Stimulated activated CD8-positive, alpha-beta memory T cell treated with anti-CD3 and anti-CD28 coated beads, Interleukin-12 subunit alpha, Interleukin-12 subunit beta, amount 100 ng/mL, for 1 hour (primary cell): ENCODE measurements around the gene CDK5R2.
A peak's percentile ranks its signal among the peaks of the same experiment; 100 is the strongest.
"Not testable (repeated sequence)": the region's sequence is repeated elsewhere in the genome, so short reads cannot be mapped to it uniquely, and the experiment has no call there.

Source experiments
- DNase-seq: peaks from one replicate; pipeline ENCODE4 v3.0.0-alpha.2; 2020; ENCODE audit warnings: low read depth

The CDK5R2 gene

DNA sequence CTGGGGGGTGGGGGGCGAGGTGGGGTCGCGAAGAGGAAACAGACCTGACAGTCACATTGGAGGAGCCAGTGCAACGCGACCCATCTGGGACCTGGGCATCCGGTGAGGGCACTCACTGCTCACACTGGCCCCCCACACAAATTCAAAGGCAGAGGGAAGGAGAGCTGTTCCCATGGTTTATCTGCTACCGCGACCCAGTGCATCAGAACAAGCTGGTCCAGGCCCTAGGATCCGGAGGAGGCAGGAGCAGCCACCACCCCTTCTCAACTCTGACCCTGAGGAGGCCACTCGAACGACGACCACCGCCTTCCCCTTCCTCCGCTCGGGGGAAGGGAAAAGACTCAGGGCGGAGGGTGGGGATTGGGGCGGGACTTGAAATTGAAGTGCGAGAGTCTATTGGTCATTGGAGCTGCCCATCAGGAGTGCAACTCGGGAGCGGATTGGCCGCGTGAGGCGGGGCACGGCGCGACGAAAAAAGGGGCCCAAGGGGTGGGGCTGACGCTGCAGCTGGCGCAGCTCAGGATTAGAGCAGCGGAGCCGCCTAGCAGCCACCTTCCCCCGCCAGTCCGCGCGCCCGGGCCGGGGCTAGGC, at the start of gene CDK5R2:
Gene CDK5R2, plus strand, starts transcription at position 526 of the 591 bp plus-strand sequence. CDS start 155 bp downstream, outside the sequence.
- peak; percentile 20 for DNase-seq

DNA sequence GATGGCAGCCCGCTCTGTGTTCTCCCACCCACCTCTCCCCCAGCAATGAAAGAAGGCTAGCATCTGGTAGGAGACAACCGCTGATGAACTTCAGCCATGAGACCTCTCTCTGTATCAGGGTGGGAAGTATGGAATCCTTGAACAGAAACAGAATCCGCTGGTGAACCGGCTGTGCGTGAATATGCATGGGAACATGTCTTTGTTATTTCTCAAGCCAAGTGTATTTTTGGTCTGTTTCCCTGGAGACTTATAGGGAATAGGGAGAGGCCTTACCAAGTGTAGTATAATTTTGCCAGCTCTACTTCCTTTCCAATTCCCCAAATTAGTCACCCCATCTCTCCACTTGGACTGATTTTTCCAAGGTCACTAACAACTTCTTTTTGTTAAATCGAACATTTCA, 48.7 kb upstream of the CDK5R2 start:
- DNase-seq: no peak

DNA sequence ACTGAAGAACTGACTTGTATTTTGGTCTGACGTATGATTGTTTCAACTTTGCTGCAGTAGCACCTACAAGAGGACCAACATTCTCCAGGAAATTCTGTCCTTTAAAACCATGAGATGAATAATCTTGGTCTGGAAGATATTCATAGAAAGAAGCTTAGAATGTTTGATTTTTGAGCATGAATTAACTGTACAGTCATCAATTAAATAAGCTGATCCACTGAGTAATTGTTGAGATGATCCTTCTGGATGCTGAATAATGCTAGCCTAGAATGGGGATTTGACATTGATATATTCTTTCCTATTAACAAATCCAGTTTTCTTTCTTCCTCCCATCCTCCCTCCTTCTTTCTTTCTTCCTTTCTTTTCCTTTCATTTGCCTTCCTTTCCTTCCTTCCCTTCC, 39.0 kb upstream of the CDK5R2 start:
- no peak for DNase-seq

DNA sequence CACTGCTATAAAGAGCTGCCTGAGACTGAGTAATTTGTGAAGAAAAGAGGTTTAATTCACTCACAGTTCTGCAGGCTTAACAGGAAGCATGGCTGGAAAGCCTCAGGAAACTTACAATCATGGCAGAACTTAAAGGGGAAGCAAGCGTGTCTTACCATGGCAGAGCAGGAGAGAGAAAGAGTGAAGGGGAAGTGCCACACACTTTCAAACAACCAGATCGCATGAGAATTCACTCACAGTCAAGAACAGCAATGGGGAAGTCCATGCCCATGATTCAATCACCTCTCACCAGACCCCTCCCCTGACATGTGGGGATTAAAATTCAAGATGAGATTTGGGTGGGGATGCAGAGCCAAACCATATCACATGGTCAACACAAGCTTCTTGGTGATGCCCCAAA, 34.7 kb upstream of the CDK5R2 start:
- DNase-seq: no peak

DNA sequence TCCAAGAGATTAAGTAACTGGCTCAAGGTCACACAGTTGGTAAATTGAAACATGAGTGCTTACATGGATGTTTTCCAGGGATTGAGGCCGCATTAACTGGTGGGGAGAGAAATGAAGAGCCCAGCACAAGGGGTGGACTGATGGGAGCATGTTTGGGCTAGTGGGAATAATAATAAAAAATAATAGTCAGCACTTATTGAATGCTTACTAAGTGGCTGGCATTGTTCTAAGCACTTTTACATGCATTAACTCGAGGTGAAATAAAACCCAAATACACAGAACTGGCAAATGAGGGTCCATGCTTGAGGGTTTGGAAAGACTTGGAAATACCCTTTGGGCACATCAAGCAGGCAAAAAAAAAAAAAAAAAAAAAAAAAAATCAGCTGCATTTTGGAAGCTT, 34.0 kb upstream of the CDK5R2 start:
- no peak for DNase-seq

DNA sequence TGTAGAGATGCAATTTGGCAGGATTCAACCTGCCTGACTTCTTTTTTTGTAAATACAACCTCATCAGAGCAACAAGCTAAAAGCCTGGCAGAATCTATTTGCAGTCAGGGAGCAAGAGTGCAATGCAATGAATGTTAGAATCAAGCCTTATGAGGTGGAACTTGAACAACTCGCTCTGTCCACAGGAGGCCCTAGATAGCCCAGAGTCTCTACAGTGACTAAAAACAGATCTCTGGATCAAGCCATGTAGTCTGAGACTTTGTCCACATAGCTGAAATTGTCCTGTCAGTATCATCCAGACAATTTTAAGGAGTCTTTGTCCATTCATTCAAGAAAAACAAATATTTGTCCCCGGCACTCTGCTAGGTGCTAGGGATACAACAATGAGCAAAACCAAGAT, 32.0 kb upstream of the CDK5R2 start:
- no peak for DNase-seq

DNA sequence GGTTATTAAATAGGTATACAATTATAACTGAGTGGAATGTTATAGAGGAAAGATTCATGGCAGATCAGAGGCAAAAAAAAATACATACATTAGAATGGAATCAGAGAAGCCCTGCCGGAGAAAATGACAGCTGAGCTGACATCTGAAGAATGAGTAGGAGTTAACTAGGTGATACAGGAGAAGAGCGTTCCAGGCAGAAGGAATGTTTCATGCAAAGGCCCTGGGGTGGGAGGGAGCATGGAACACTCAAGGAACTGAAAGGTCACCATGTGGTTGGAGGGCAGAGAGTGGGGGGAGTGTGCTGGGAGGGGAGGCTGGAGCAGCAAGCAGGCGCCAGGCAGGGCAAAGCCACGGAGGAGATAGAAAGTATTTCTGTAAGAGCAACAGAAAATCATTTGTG, 31.6 kb upstream of the CDK5R2 start:
- DNase-seq: no peak

DNA sequence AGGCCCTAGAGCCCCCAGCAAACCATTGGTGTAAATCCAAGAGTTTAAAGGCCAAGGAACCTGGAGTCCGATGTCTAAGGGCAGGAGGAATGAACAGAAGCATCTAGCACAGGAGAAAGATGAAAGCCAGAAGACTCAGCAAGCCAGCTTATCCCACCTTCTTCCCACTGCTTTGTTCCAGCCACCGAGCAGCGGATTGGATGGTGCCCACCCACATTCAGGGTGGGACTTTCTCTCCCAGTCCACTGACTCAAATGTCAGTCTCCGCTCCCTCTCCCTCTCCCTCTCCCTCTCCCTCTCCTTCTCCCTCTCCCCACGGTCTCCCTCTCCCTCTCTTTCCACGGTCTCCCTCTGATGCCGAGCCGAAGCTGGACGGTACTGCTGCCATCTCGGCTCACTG, 29.0 kb upstream of the CDK5R2 start:
- DNase-seq: not testable (repeated sequence)

DNA sequence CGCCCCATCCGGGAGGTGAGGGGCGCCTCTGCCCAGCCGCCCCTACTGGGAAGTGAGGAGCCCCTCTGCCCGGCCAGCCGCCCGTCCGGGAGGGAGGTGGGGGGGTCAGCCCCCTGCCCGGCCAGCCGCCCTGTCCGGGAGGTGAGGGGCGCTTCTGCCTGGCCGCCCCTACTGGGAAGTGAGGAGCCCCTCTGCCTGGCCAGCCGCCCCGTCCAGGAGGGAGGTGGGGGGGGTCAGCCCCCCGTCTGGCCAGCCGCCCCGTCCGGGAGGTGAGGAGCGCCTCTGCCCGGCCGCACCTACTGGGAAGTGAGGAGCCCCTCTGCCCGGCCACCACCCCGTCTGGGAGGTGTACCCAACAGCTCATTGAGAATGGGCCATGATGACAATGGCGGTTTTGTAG, 27.7 kb upstream of the CDK5R2 start:
- not testable (repeated sequence) for DNase-seq

DNA sequence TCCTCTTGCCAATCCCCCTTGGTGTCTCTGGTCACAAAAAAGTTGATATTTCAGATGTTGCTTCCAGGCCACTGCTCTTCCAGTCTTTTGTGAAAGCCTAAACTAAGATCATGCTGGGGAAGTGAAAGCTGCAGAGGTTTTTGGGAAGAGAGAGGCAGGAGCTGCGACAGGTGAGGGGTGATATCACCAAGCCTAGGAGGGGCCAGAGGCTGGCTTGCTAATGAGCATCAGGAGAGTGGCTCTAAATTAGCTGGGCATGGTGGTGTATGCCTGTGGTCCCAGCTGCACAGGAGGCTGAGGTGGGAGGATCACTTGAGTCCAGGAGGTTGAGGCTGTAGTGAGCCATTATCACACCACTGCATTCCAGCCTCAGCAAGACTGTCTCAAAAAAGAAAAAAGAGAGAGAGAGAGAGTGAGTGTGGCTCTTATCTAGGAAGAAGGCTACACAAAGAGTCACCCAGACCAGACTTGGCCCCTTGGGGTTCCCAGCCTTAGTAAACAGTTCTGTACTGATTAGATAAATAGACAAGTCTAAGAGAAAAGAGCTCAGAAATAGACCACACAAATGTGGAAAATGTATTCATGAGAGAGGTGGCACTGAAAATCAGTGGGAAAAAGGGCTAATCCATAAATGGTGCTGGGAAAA, 14.6 kb upstream of the CDK5R2 start:
- DNase-seq: no peak

DNA sequence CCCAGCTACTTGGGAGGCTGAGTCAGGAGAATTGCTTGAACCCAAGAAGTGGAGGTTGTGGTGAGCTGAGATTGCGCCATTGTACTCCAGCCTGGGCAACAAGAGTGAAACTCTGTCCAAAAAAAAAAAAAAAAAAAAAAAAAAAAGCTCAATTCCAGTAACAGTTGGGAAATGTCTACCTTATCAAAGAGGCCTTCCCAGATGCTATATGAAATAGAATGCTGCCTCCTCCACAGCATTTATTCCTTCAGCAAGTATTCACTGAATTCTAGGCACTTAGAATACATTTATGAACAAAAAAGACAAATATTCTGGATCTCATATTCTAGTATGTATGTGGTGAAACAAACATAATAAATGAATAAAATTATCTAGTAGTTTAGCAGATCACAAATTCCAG, 12.8 kb upstream of the CDK5R2 start:
- no peak for DNase-seq

DNA sequence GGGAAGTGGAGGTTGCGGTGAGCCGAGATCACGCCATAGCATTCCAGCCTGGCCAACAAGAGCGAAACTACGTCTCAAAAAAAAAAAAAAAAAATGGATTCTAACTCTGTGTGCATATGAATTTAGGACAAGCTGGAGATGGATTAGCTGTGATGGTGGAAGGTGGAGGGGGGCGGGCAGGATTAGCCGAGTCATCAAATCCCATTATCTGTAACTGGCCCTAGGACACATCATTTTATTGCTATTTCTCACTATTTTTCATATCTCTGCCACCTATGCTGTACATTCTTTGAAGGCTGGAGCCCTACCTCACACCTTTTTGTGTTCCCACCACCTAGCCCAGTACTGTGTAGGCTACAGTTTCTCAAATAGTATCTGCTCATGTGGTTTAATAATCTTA, 7.3 kb upstream of the CDK5R2 start:
- no peak for DNase-seq

DNA sequence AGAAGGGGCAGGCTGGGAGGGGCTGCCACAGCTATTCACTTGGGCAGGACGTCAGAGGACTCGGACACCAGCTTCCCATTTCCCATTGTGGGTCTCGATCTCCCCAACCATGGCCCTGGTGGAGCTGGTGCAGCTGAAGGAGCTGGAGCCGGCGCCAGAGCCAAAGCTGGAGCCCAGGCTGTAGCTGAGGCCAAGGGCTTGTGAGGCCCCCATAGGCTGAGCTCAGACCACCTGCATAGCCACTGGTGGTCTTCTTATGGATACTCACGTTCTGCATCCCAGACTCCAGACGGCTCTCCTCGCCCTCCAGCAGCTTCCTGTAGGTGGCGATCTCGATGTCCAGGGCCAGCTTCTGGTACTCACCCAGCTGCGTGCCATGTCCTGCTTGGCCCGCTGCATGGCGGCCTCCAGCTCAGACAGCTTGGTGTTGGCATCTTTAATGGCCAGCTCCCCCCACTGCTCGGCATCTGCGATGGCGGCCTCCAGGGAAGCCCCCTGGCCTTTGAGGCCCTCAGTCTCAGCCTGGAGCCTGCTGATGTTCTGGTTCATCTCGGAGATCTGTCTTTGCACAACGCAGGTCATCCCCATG, 6.0 kb upstream of the CDK5R2 start:
- DNase-seq: no peak

DNA sequence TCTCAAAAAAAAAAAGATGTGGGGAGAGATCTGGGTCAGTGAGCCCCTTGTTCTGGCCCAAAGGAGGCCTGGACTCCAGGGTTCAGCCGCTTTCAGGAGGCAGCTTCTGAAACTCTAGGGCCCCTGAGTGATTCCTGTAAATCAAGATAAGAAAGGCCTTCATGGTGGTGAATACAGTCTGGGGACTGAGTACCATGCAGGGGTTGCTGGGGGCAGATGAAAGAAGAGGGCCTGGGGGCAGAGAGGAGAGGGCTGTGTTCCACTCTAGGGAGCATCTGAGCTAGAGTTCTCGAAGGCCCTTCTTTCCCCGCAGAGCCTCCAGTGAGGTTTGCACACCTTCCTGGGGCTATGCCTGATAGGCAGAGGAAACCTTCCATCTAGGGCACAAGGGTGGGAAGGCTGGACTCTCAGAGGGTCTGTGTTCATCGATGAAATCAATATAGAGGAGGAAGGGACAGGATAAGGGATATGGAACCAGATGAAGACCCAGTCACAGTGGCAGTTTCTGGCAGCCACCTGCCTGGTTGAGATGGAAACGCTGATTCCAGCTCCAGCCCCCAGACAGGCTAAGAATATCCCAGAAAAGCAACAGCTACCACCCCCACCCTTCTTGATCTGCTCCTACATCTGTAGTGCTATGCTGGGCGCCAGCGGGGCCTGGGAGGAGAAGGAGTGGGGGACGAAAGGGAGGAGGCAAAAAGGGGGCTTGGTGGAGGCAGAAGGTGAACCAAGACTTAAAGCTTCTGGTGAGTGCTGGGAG, 4.7 kb upstream of the CDK5R2 start:
- no peak for DNase-seq

DNA sequence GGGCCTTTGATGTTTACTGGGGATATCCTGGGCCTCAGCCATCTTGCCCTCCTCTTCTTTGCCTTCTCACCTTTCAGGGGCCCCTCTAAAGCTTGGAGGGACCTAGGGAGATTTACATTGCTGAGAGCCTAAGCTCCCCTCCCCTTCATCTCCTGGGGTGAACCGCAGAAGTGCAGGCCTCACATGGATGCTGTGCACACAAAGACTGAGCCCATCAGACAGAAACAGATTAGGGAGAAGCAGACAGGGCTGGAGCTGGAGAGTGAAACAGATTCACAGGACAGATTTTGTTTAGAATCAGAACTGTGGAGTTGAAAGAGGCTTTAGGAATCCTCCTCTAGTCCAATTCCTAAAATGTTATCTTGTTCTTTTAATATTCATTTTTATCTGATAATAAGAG, 3.4 kb upstream of the CDK5R2 start:
- DNase-seq: no peak

DNA sequence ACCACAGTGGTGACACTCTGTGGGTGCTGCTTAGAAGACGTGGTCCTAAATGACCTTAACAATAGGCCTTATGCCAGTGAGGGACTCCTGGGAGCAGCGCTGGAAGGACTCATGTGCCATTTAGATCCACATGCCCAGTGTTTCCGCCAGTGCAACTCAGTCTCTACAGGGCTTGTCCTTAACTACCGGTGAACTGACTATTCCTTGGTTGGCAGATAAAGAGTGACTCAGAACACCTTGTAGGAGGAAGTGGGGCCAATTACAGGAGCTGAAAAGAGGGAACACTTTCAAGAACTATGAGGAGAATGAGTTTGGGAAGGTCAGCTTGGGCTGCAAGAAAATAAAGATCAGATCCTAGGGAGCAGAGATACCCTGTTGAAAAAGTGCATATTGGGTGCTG, 1.8 kb upstream of the CDK5R2 start:
- no peak for DNase-seq

DNA sequence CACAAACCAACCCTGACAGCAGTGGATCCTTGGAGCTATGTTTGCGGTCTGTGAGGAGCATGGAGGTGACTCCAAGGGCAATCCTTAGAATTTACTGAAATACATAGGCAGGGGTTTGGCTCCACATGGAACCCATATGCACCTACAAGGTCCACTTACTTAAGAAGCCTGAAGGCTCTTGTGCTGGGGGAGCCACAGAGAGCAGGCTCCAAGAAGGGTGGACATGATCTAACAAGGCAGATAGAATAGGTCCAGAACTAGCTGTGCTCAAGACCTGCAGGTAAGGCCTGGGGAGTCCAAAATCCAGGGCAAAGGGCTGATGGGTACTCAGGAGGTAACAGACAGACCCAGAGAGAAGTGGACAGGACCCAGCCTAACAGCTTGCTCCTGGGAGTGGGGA, 1.2 kb upstream of the CDK5R2 start:
- DNase-seq: no peak

DNA sequence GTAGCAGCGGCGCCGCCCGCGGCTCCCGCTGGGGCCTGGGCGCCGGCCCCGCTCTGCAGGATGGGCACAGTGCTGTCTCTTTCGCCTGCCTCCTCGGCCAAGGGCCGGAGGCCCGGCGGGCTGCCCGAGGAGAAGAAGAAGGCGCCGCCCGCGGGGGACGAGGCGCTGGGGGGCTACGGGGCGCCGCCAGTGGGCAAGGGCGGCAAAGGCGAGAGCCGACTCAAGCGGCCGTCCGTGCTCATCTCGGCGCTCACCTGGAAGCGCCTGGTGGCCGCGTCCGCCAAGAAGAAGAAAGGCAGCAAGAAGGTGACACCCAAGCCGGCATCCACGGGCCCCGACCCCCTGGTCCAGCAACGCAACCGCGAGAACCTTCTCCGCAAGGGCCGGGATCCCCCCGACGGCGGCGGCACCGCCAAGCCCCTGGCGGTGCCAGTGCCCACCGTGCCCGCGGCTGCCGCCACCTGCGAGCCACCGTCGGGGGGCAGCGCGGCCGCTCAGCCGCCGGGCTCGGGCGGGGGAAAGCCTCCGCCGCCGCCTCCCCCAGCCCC, 369 bp downstream of the CDK5R2 start:
- DNase-seq: no peak

DNA sequence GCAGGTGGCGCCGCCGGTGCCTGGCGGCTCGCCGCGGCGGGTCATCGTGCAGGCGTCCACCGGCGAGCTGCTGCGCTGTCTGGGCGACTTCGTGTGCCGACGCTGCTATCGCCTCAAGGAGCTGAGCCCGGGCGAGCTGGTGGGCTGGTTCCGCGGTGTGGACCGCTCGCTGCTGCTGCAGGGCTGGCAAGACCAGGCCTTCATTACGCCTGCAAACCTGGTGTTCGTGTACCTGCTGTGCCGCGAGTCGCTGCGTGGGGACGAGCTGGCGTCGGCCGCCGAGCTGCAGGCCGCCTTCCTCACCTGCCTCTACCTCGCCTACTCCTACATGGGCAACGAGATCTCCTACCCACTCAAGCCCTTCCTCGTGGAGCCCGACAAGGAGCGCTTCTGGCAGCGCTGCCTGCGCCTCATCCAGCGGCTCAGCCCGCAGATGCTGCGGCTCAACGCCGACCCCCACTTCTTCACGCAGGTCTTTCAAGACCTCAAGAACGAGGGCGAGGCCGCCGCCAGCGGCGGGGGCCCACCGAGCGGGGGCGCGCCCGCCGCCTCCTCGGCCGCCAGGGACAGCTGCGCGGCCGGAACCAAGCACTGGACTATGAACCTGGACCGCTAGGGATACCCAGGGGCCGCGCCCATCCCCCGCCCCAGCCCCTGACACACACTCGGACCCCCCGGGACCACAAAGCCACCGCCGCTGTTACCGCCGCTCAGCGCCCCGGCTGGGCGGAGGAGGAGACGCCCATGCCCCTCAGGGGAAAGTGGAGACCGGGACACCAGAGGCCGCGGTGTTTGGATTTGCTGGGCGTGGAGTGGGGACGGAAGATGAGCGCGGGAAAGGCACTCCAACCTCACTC, 1.1 kb downstream of the CDK5R2 start:
- no peak for DNase-seq

DNA sequence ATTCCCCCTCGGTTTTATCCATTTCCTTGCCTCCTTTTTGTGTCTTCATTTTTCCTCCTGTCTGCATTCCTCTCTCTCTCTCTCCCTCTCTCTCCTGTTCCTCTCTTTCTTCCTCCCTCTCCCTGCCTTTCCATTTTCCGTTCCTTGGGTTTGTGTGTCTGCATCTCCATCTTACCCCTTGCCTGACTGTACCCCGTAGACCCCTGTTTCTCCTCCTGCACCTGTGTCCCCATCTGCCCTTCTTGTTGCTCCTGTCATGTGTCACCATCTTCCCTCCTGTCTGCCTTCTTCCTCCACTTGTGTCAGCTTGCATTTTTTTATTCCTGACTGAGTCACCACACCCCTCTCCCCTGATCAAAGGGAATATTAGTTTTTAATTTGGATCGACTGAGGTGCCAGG, 1.8 kb downstream of the CDK5R2 start:
- DNase-seq: no peak

DNA sequence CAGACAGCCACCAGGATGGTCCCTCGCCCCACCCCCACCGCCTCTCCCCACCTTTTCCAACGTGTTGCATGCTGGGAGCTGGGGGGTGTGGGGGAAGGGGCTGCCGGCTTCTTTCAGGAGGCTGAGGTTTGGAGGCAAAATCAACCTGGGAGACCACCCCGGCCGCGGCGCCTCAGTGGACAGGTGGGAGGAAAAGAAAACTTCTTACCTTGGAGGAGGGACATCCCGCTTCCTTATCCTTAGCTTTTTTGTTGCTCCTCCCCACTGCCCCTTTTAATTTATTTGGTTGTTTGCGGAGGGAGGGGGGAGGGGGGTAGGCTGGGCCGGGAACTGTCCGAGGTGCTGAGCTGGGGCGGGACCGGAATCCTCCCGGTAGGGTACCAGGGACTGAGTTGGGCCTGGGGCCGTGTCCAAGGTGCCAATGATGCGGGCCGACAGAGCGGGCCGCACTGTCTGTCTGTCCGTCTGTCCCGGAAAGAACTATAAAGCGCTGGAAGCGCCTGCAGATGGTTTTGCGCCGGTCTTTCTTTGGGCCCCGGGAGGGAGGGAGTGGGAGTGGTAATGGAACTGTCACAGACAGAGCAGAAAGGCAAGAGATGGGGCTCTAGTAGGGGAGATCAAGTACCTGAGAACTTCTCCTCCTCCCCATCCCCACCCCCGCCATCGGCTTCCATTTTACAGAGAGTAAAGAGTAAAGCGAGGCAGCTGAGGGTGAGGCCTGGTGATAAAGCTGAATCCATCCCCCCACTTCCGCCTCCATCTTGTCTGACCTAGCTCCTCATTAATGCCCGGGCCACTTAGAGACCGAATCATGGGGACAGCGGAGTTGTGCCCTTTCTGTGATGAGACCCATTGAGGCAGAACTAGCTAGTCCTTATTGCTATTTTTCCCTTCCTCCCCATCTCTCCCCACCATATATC, 2.4 kb downstream of the CDK5R2 start:
- no peak for DNase-seq
